Measurements from ENCODE around the gene CHGA.

The CHGA gene

GRCh38 chr14:92962031-92962830, 39.3 kb downstream of the CHGA start:
- DNase-seq (ENCODE audit: low spot score): no peak

DNA sequence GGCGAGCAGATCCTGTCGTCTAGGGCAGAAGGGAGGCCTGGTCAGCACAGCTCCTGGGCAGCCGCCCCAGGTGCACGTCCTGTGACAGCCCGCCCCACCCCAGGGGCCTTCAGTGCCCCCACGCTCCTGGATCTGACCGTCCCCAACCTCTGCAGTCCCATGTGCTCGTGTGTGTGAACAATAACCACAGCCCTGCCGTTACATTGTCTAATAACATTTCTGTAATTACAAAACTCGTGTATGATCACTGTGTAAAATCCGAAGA, 39.8 kb downstream of the CHGA start:
- DNase-seq (ENCODE audit: low spot score): no peak

DNA sequence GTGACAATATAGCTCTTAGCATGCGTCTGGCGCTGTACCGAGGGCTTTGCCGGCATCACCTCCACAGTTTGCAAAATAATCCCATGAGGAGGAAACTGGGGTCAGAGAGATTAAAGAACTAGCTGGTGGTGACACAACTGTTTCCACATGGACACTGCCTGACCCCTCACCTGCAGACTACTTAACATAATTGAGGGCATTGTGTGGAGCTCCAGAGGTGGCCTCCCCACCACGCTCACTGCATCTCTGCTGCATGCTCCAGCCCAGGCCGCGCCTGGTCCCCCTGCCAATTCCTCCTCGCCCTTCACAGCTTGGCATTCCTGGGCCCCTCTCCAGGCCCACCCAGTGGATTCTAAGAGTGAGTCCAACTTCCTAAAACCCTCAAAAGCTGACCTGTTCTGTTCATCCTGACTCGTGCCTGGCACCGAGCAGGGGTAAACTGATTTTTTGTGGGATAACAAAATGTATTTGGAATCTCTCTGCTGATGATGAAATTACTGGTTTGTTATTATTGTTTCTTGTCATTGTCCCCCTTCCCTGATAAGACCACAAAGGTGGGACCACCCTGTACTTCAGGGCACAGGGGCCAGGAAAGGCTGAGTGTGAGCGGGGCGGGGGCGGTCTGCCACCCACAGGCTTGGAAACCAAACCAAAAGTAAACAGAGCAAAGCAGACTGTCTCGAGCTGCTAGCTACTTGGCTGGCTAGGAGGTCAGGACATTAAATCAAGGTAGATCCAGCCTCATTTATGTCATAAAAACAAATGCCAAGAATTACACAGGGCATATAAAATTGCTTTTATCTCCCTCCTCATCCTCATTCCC, 40.6 kb downstream of the CHGA start:
- DNase-seq (ENCODE audit: low spot score): no peak

GRCh38 chr14:92964124-92965109, 41.5 kb downstream of the CHGA start:
- DNase-seq (ENCODE audit: low spot score): no peak

GRCh38 chr14:92965281-92965680, 42.3 kb downstream of the CHGA start:
- no peak for DNase-seq (ENCODE audit: low spot score)

- DNase-seq (ENCODE audit: low spot score): no peak
These were observed 44.5 kb downstream of the CHGA start for GRCh38 chr14:92967346-92967926.

- DNase-seq (ENCODE audit: low spot score): no peak
These were observed 45.5 kb downstream of the CHGA start for GRCh38 chr14:92968291-92969020.

- no peak for DNase-seq (ENCODE audit: low spot score)
These were observed 46.5 kb downstream of the CHGA start for GRCh38 chr14:92969430-92969829.

- no peak for DNase-seq (ENCODE audit: low spot score)
These were observed 46.9 kb downstream of the CHGA start for GRCh38 chr14:92969871-92970270.

DNA sequence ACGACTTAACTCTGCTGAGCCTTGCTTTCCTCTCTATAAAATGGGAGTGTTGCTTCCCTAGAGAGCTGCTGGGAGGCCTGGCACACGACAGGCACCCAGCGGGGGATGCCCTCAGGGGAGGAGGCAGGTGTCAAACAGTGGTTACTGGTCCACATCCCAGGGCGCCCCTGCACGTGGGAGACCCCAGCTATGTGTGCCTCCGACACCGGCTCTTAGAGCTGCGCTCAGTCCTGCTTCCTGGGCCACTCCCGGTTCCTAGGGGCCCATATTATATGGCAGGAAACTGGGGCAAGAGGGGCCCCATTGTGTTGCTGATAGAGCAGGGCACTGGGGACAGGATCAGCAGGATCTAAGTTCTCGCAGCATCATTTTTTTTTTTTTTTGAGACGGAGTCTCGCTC, 47.3 kb downstream of the CHGA start:
- no peak for DNase-seq (ENCODE audit: low spot score)

GRCh38 chr14:92971601-92972180, 48.7 kb downstream of the CHGA start:
- no peak for DNase-seq (ENCODE audit: low spot score)

GRCh38 chr14:92973261-92973797, 50.4 kb downstream of the CHGA start:
- DNase-seq (ENCODE audit: low spot score): peak; percentile 37

- no peak for DNase-seq (ENCODE audit: low spot score)
These were observed 50.9 kb downstream of the CHGA start for GRCh38 chr14:92973798-92974372.

DNA sequence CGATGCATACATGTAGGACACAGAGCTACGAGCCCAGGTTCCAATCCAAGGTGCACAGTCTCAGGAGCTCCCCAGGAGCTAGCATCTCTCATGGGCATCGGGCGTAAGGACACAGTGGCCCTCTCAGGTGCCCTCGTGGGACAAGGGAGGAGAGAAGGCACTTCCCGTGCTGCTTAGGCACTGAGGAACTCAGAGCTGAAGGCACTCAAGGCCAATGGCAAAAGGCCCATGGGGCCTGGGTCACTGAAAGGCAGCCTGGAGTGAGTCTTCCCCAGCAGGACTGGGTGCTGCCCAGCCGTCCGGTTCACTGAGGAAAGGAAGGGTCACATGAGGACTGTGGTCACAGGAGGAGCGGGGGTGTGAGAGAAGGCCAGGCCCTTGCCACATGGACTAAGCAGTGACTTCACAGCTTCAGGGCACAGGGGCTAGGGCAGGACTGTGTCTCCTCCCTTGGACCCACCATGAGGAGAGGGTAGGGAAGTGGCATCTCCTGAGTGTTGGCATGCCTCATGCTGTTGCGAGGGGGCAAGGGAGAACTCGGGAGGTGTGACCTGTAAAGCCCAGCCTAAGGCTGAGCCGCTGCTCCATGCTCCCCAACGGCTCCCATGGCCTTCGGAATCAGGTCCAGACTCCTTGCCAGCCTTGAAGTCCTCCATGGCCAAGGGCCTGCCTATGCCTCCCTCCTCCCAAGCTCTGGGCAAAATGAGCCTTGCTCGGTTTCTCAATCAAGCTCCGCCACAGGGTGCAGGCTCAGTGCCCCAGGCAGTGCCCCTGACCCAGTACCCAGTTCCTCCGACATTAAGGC, 51.8 kb downstream of the CHGA start:
- DNase-seq (ENCODE audit: low spot score): no peak

- DNase-seq (ENCODE audit: low spot score): no peak
These were observed 53.3 kb downstream of the CHGA start for GRCh38 chr14:92976268-92976667.

GRCh38 chr14:92978229-92979021, 55.5 kb downstream of the CHGA start:
- no peak for DNase-seq (ENCODE audit: low spot score)

DNA sequence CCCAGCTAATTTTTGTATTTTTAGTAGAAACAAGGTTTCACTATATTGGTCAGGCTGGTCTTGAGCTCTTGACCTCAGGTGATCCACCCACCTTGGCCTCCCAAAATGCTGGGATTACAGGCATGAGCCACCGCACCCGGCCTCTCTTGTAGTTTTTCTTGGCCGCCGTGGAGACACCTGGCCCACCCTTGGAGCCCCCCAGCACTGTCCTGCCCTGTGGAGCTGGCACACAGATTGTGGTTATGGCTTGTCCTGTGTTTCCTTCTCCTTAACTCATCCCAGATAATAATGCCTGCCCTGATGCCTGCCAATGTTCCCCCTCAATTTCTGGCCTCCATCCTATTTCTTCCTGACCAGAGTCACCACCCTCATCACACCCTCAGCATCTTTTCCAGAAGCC, 57.9 kb downstream of the CHGA start:
- no peak for DNase-seq (ENCODE audit: low spot score)

DNA sequence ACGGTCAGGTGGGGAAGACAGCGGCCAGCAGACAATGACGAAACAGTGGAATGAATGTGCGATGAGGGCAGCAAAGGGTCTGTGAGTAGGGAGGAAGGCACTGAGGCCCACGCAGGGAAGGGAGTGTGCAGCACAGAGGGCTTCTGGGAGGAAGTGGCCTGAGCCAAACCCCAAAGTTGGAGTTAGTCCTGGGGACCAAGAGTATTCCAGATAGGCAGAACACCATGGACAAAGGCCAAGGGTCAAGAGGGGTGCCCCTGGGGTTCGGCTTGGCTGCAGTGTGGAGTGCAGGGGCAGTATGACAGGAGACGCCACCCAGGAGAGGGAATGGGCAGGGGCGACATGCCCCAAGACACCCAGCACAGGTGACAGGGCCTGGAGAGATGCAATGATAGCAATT, 58.8 kb downstream of the CHGA start:
- no peak for DNase-seq (ENCODE audit: low spot score)

DNA sequence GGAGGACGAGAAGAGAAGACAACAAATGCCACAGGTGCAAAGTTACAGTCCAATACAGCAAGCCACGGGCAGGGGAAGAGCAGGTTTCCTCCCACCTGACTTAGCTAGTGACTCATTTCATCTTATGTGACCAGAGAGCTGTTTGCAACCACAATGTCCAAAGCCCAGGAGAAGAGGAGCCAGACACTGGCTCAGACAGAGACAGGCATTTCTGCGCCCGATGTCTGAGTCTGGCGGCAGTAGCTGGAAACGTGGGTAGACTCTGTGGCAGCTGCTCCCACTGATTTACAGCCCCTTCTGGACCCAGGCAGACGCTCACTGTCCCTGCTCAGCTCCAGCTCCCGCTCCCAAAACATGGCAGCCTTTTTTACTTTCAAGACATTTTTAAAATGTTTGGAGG, 60.0 kb downstream of the CHGA start:
- DNase-seq (ENCODE audit: low spot score): no peak

All from NAMALWA (cell line).